ENCODE measurements around the gene ANGPTL2. TPM values are rescaled to one million over a fixed set of nuclear protein-coding genes. Genes with fewer than 3 reads are reported as not detected.

ANGPTL2 gene
- polyA plus RNA-seq, 2 of the 4 experiments (the other 2 are of a cell fraction) = 0.06 TPM; not detected in 1

DNA sequence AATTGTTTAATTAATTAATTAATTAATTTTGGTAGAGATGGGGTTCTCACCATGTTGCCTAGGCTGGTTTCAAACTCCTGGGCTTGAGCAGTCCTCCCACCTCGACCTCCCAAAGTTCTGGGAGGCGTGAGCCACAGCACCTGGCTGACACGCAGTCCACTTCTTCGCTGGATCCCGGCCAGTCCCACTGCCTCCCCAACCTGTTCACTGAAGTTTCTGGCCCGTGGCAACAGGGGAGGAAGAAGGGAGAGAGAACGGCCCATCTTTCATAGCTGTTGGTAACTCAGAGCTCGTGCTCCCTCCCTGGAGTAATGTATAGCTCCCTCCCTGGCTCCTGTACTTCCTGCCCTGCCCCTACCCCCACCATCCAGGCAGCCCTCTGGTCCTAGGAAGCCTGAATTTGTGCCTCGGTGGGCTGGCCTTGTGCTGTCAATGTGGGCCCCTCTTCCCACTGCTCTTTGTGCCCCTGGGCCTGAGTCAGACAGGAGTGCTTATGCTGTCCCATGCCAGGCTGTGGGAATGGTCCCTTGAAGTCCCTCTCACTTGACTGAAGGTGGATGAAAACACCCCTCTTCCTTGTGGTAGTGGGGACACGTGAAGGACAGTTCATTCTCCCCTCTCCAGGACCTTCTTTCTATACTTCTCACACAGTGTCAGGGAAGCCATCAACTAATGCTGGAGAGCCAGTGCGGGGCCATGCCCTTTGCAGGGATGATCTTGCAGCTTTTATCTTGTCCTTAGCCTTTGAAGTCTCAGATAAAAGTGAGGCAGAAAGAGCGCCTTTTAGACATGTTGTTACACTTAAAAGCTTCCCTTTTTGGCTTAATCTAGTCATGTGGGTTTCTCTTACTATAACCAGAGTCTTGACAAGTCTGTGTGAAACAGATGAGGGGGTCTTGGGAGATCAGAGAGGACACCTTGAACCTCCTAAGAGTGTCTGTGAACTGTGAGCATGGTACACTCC lies 38.1 kb downstream of the ANGPTL2 start:
- Histone ChIP-seq H3K4me1 (no peaks in the 10 kb centered on the region), H3K4me3 (no peak overlapping the region), H3K9me3 (no peaks in the 10 kb centered on the region), H3K27ac (no peak overlapping the region), H3K4me2 (no peak overlapping the region)
- ChIA-PET POLR2A (no interaction called here), CTCF (interaction anchor here (0.7 to 1.6 kb wide), 6 partner anchors 9 to 529 kb away, joined by 3 to 4 read pairs (median 3); no protein-coding TSS in a partner anchor)
- DNase-seq (ENCODE audit: low read depth in 1 of 2, low spot score in 1 of 2) (no peak), ATAC-seq (no peak), FAIRE-seq (no peak)
- TF ChIP-seq MAZ (IDR thresholded peaks at IDR 0.05; ENCODE audit: borderline replicate concordance, low read depth, low read length) = no peak
- no peak for TF ChIP-seq POLR2A (IDR thresholded peaks at IDR 0.05; ENCODE audit: low read length)
- no peak for TF ChIP-seq BHLHE40 (IDR thresholded peaks at IDR 0.05; ENCODE audit: low read depth, low read length)
- TF ChIP-seq RNF2 (IDR thresholded peaks at IDR 0.05; ENCODE audit: borderline replicate concordance, low read depth) = no peak
- TF ChIP-seq, protein P1, sequence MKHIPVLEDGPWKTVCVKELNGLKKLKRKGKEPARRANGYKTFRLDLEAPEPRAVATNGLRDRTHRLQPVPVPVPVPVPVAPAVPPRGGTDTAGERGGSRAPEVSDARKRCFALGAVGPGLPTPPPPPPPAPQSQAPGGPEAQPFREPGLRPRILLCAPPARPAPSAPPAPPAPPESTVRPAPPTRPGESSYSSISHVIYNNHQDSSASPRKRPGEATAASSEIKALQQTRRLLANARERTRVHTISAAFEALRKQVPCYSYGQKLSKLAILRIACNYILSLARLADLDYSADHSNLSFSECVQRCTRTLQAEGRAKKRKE (CRISPR knock-in tag; IDR thresholded peaks at IDR 0.05; ENCODE audit: low read depth) = no peak
- no peak for TF ChIP-seq RAD21 (conservative IDR thresholded peaks at IDR 0.05 in 1 of 2, IDR thresholded peaks at IDR 0.05 in 1 of 2)
- no peak for TF ChIP-seq HOXB5 (CRISPR knock-in tag; IDR thresholded peaks at IDR 0.05)
- TF ChIP-seq BCL3 (IDR thresholded peaks at IDR 0.05) = no peak
- no peak for TF ChIP-seq HOXA7 (CRISPR knock-in tag; IDR thresholded peaks at IDR 0.05)
- no peak for TF ChIP-seq NPAS2 (CRISPR knock-in tag; IDR thresholded peaks at IDR 0.05; ENCODE audit: borderline replicate concordance)
- TF ChIP-seq CTCF (IDR thresholded peaks at IDR 0.05) = no peak
- TF ChIP-seq, protein P2, sequence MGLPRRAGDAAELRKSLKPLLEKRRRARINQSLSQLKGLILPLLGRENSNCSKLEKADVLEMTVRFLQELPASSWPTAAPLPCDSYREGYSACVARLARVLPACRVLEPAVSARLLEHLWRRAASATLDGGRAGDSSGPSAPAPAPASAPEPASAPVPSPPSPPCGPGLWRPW (IDR thresholded peaks at IDR 0.05) = no peak
- TF ChIP-seq, protein P3, sequence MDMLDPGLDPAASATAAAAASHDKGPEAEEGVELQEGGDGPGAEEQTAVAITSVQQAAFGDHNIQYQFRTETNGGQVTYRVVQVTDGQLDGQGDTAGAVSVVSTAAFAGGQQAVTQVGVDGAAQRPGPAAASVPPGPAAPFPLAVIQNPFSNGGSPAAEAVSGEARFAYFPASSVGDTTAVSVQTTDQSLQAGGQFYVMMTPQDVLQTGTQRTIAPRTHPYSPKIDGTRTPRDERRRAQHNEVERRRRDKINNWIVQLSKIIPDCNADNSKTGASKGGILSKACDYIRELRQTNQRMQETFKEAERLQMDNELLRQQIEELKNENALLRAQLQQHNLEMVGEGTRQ (IDR thresholded peaks at IDR 0.05) = no peak
- no peak for TF ChIP-seq ESRRA (IDR thresholded peaks at IDR 0.05; ENCODE audit: borderline replicate concordance, low read length)
- no peak for TF ChIP-seq FOSL2 (IDR thresholded peaks at IDR 0.05)
- no peak for TF ChIP-seq FOSL2 (CRISPR knock-in tag; IDR thresholded peaks at IDR 0.05)
- WGBS (ENCODE audit: missing lambda C conversion rate) = 74% methylated on average over 12 of the region's 12 CpGs

- CTCF ChIA-PET = interaction anchor here (0.8 to 1.6 kb wide), 4 partner anchors 8 to 128 kb away, joined by 3 read pairs; no protein-coding TSS in a partner anchor
- no peaks in the 10 kb centered on the region for H3K4me1 ChIP-seq
- POLR2A ChIA-PET = no interaction called here
- no peak for FAIRE-seq
- H3K9me3 ChIP-seq = no peaks in the 10 kb centered on the region
- no peak overlapping the region for H3K4me3 ChIP-seq
- no peak overlapping the region for H3K4me2 ChIP-seq
- no peak for ATAC-seq
- DNase-seq (ENCODE audit: low read depth in 1 of 2, low spot score in 1 of 2) = no peak
- TF ChIP-seq NR3C1 (IDR thresholded peaks at IDR 0.05) (no peak), JUNB (IDR thresholded peaks at IDR 0.05) (no peak), RNF2 (IDR thresholded peaks at IDR 0.05; ENCODE audit: borderline replicate concordance, low read depth) (no peak)
- no peak overlapping the region for H3K27ac ChIP-seq
- 71% methylated on average over 5 of the region's 5 CpGs for WGBS (ENCODE audit: missing lambda C conversion rate)
Observed at GRCh38 chr9:127083138-127083980, 39.1 kb downstream of the ANGPTL2 start.

Measured in A549 (cell line).